K562 (cell line): ENCODE measurements around the gene METAP1. TPM values are rescaled to one million over a fixed set of nuclear protein-coding genes. Genes with fewer than 3 reads are reported as not detected.

Experiments used
- ATAC-seq: fragments of 200-7000 bp; cut with Tn5 transposase; 3 replicates; pipeline ENCODE4 v1.9.1; 2020; ENCODE audit warnings: moderate library complexity
- BruUV-seq: library from RNA; stranded (reverse); fragments of 400-500 nt; replicated peaks from 2 replicates; lab custom pipeline; 2021; lab: Mats Ljungman, UMichigan
- CTCF ChIA-PET: fragments of 300-600 bp; formaldehyde crosslinking; extraction: SDS; loops from one replicate; lab custom pipeline; 2021; ENCODE audit warnings: low intra/inter-chr PET ratio; lab: Yijun Ruan, JAX
- POLR2A ChIA-PET: fragments of 300-600, 350-650 bp; sonication (Branson Sonifier 250); formaldehyde crosslinking; extraction: SDS; loops from one replicate; lab custom pipeline; 2021; ENCODE audit warnings: antibody characterized with exemption, inconsistent platforms; lab: Yijun Ruan, JAX
- DNase-seq, 4 experiments: peaks; one replicate each; pipeline versions ENCODE4 v3.0.0 to v3.0.0-alpha.2; 2011 to 2018; ENCODE audit warnings: low spot score in 3 of 4, mixed read lengths in 3 of 4; ENCODE audit errors: extremely low read depth in 1 of 4
- FAIRE-seq: peaks from 2 replicates; lab custom pipeline; 2011; peaks lifted over from hg19 to GRCh38; lab: Jason Lieb, UNC
- H2AFZ ChIP-seq: 2 replicates; pipeline ENCODE4 v1.6.0; 2011; ENCODE audit warnings: low read depth, low read length, control low read depth, inconsistent platforms
- H3K27ac ChIP-seq: fragments of 200-600 bp; 3 replicates; pipeline ENCODE4 v1.8.0; 2011; ENCODE audit warnings: low read depth, mild to moderate bottlenecking, control low read depth, inconsistent platforms, low read length, moderate library complexity, mixed read lengths; ENCODE audit errors: extremely low read depth
- H3K27me3 ChIP-seq, 2 experiments: fragments of 300-600 bp in 1 of 2; 2 replicates in 1 of 2; 3 replicates in 1 of 2; pipeline versions ENCODE4 v1.6.0 to v1.8.0; 2011; ENCODE audit warnings: inconsistent platforms in 2 of 2, low read length in 2 of 2, mild to moderate bottlenecking in 1 of 2, mixed read lengths in 1 of 2, moderate library complexity in 1 of 2; ENCODE audit not compliant: control insufficient read depth in 2 of 2, insufficient read depth in 2 of 2
- H3K36me3 ChIP-seq: fragments of 300-600 bp; 3 replicates; pipeline ENCODE4 v1.8.0; 2011; ENCODE audit warnings: mild to moderate bottlenecking, low read length, inconsistent platforms; ENCODE audit not compliant: control insufficient read depth, insufficient read depth
- H3K4me1 ChIP-seq, 2 experiments: fragments of 200-600 bp in 1 of 2; replicated peaks in 1 of 2; 2 replicates in 1 of 2; 3 replicates in 1 of 2; pipeline versions ENCODE4 v1.5.1 to v1.8.0; 2011; ENCODE audit warnings: inconsistent platforms in 2 of 2, low read length in 2 of 2, mild to moderate bottlenecking in 1 of 2, mixed read lengths in 1 of 2, moderate library complexity in 1 of 2; ENCODE audit not compliant: control insufficient read depth in 2 of 2, insufficient read depth in 2 of 2
- H3K4me2 ChIP-seq: 2 replicates; pipeline ENCODE4 v1.6.1; 2011; ENCODE audit warnings: low read length, control low read depth, inconsistent platforms, mixed read lengths; ENCODE audit not compliant: insufficient read depth
- H3K4me3 ChIP-seq: fragments of 200-600 bp; sonication (generic), shearing (Covaris generic); 2 replicates; pipeline ENCODE4 v1.5.1; 2016; ENCODE audit warnings: control low read depth, inconsistent platforms
- H3K79me2 ChIP-seq: fragments of 200-600 bp; 3 replicates; pipeline ENCODE4 v1.8.0; 2011; ENCODE audit warnings: low read length, inconsistent platforms; ENCODE audit not compliant: control insufficient read depth, insufficient read depth
- H3K9ac ChIP-seq, 2 experiments: 2 replicates each; pipeline versions ENCODE4 v1.6.0 to v1.6.1; 2011; ENCODE audit warnings: low read depth in 2 of 2, low read length in 2 of 2, control low read depth in 1 of 2, inconsistent platforms in 1 of 2, mild to moderate bottlenecking in 1 of 2, mixed read lengths in 1 of 2; ENCODE audit not compliant: insufficient read depth in 1 of 2
- H3K9me1 ChIP-seq: one replicate; pipeline ENCODE4 v1.6.0; 2011; ENCODE audit warnings: inconsistent platforms, mild to moderate bottlenecking, low read length, moderate library complexity; ENCODE audit not compliant: control insufficient read depth, insufficient read depth
- H3K9me3 ChIP-seq: replicated peaks from 2 replicates; pipeline ENCODE4 v1.5.1; 2011; ENCODE audit warnings: low read depth, low read length, inconsistent platforms; ENCODE audit not compliant: control insufficient read depth, insufficient read depth
- H4K20me1 ChIP-seq: replicated peaks from 2 replicates; pipeline ENCODE4 v1.6.1; 2011; ENCODE audit warnings: low read length, inconsistent platforms, mixed read lengths; ENCODE audit not compliant: control insufficient read depth, insufficient read depth
- E2F3 ChIP-seq: fragments of 250-450 bp; sonication (Bioruptor Pico); IDR thresholded peaks from 2 replicates; pipeline ENCODE4 v1.4.0; 2020; ENCODE audit warnings: mild to moderate bottlenecking
- ILK ChIP-seq: fragments of 450-650 bp; IDR thresholded peaks from 2 replicates; pipeline ENCODE4 v1.6.1; 2016; ENCODE audit warnings: missing genetic modification characterization, low read depth, mild to moderate bottlenecking, missing compliant biosample characterization, moderate library complexity, borderline replicate concordance
- KAT7 ChIP-seq: sonication (generic); formaldehyde crosslinking; IDR thresholded peaks from 2 replicates; pipeline ENCODE4 v1.8.0; 2022; ENCODE audit warnings: missing genetic modification reagents, mild to moderate bottlenecking, borderline replicate concordance
- ZNF232 ChIP-seq: sonication (generic); formaldehyde crosslinking; IDR thresholded peaks from 2 replicates; pipeline ENCODE4 v1.8.0; 2022; ENCODE audit warnings: mild to moderate bottlenecking, missing genetic modification reagents
- WGBS: fragments of 100-300 bp; shearing (Covaris generic); methylation state at CpG from one replicate; pipeline ENCODE4 v1.1.6; 2016; ENCODE audit warnings: low coverage, mixed read lengths; ENCODE audit not compliant: insufficient coverage; ENCODE audit errors: missing lambda C conversion rate; 5-methylcytosine and 5-hydroxymethylcytosine counted together
- in situ Hi-C: fragments of 300-500 bp; cut with MboI; formaldehyde crosslinking; loops from 4 replicates; pipeline ENCODE4 v1.15.0; 2018; ENCODE audit warnings: inconsistent platforms, mixed read lengths
- intact Hi-C: fragments of 100-400 bp; cut with micrococcal nuclease; formaldehyde crosslinking; loops from 2 replicates; pipeline ENCODE4 v1.14.2; 2022
- polyA plus RNA-seq, 8 experiments: library from polyadenylated mRNA; depleted of rRNA in 4 of 8; stranded (reverse) in 5 of 8; unstranded in 3 of 8; fragments of >200 nt; fragmentation: Nextera tagmentation in 2 of 8; fragmentation: Illumina TruSeq in 1 of 8; extraction: Ambion mirVana in 2 of 8; extraction: Trizol in 1 of 8; gene quantifications; 2 replicates each; pipeline versions ENCODE4 v1.2.1 to v1.2.3, GENCODE V29; 2011 to 2014; ENCODE audit warnings: inconsistent platforms in 1 of 8, missing spikeins in 1 of 8
- total RNA-seq, 7 experiments: library from RNA; depleted of rRNA in 6 of 7; stranded (reverse); fragments of >200 nt in 6 of 7; fragmentation: Illumina TruSeq in 2 of 7; extraction: Trizol in 2 of 7; gene quantifications; 2 replicates each; pipeline versions ENCODE4 v1.2.1 to v1.2.3, GENCODE V29; 2011 to 2021; ENCODE audit warnings: low replicate concordance in 1 of 7
- TF ChIP-seq, protein P1 (sequence below): fragments of 450-650 bp; formaldehyde crosslinking; IDR thresholded peaks from 2 replicates; pipeline ENCODE4 v1.4.0; 2020; ENCODE audit warnings: mild to moderate bottlenecking, moderate library complexity

Gene METAP1
- total and polyA plus RNA-seq, 9 of the 15 experiments (the other 6 are each of a cell fraction or from before 2014, with no cell fraction given), result 31.4 to 77.6 (median 59.5) TPM

DNA sequence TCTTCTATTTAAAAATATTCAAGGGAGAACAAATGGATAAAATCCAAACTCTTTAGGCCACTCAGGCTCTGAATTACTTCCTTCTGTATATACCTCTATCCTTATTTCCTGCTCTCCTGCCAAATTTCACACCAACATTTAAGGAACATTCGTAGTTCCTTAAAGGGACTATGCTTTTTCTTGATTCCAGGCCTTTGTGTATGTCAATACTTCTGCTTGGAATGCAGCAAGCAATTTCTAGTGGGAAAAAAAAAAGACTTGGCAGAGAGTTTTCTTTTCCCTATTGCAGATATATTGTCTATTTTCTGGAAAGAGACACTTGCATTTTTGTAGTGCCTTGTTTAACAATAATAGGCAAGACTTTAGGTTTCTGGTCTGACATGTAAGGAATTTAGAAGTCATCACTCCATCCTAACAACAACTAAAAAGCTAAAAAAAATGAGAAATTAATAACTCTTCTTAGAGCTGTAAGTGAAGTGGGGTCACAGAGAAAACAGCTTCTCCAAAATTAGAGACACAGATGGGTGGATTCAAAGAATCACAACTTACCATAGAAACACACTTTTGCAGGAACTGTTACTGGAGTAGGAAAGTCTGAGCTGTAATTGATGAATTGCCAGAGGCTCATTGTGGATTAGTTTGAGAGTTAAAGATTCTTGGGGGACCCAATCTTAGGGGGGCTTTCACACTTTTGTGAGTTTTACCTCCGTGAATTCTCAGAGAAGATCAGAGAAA is 95.1 kb downstream of the METAP1 start:
- peak overlapping the region; percentile 92 for H3K4me3 ChIP-seq
- no peak for FAIRE-seq
- peaks cover 67% of the 10 kb centered on the region for H3K79me2 ChIP-seq
- WGBS, result 4% methylated on average over 2 of the region's 2 CpGs
- no peaks in the 10 kb centered on the region for H3K9me3 ChIP-seq
- H3K4me1 ChIP-seq, result peaks cover 4 to 7% of the 10 kb centered on the region in 2 experiments; a peak in 3 of 5 replicates
- no peaks in the 10 kb centered on the region for H3K9me1 ChIP-seq
- no TSS peak for BruUV-seq
- in situ Hi-C loops (no loop called here), intact Hi-C loops (no loop called here)
- no peak for ATAC-seq
- no peaks in the 10 kb centered on the region for H3K27me3 ChIP-seq
- peaks cover 3% of the 10 kb centered on the region; the same call in 1 of the 3 replicates for H3K36me3 ChIP-seq
- H2AFZ ChIP-seq, result peak overlapping the region; percentile 37; the same call in 1 of the 2 replicates
- no peak for DNase-seq
- peak overlapping the region; percentile 94 for H3K4me2 ChIP-seq
- no peaks in the 10 kb centered on the region for H4K20me1 ChIP-seq
- H3K9ac ChIP-seq, result peak overlapping the region; percentile 41 to 92; a peak in 3 of 4 replicates
- POLR2A ChIA-PET, result no interaction called here
- CTCF ChIA-PET, result no interaction called here
- peak overlapping the region; percentile 90 for H3K27ac ChIP-seq
- TF ChIP-seq ILK (no peak), KAT7 (CRISPR knock-in tag) (peak; percentile 63; the same call in 1 of the 2 replicates), E2F3 (CRISPR knock-in tag) (no peak), ZNF232 (CRISPR knock-in tag) (no peak)
- TF ChIP-seq, protein P1, sequence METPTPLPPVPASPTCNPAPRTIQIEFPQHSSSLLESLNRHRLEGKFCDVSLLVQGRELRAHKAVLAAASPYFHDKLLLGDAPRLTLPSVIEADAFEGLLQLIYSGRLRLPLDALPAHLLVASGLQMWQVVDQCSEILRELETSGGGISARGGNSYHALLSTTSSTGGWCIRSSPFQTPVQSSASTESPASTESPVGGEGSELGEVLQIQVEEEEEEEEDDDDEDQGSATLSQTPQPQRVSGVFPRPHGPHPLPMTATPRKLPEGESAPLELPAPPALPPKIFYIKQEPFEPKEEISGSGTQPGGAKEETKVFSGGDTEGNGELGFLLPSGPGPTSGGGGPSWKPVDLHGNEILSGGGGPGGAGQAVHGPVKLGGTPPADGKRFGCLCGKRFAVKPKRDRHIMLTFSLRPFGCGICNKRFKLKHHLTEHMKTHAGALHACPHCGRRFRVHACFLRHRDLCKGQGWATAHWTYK (CRISPR knock-in tag), result no peak
